CD14-positive monocyte (primary cell): Measurements from ENCODE around the gene CSMD2. TPM values are rescaled to one million over a fixed set of nuclear protein-coding genes. Genes with fewer than 3 reads are reported as not detected.

Source experiments
- DNase-seq, 3 donors: peaks; one replicate each; pipeline ENCODE4 v3.0.0-alpha.2; 2011 to 2022
- H2AFZ ChIP-seq: 2 replicates; pipeline ENCODE4 v1.6.0; 2012; ENCODE audit warnings: mild to moderate bottlenecking, low read depth, low read length, inconsistent platforms; ENCODE audit not compliant: insufficient read depth, poor library complexity, severe bottlenecking
- H3K27ac ChIP-seq, 2 donors: 1 replicate in 1 of 2; 2 replicates in 1 of 2; pipeline ENCODE4 v1.5.1; 2012 to 2013; ENCODE audit warnings: low read length in 2 of 2, control low read depth in 1 of 2, inconsistent platforms in 1 of 2, low read depth in 1 of 2, mild to moderate bottlenecking in 1 of 2
- H3K27me3 ChIP-seq, 2 donors: one replicate each; pipeline versions ENCODE4 v1.6.0 to v1.6.1; 2011 to 2013; ENCODE audit warnings: low read length in 2 of 2; ENCODE audit not compliant: control insufficient read depth in 2 of 2, insufficient read depth in 2 of 2
- H3K36me3 ChIP-seq, 2 donors: replicated peaks in 1 of 2; 1 replicate in 1 of 2; 2 replicates in 1 of 2; pipeline versions ENCODE4 v1.5.1 to v1.6.1; 2012 to 2013; ENCODE audit warnings: low read length in 2 of 2, control low read depth in 1 of 2, inconsistent platforms in 1 of 2, mild to moderate bottlenecking in 1 of 2; ENCODE audit not compliant: insufficient read depth in 2 of 2, control insufficient read depth in 1 of 2
- H3K4me1 ChIP-seq, 2 donors: 1 replicate in 1 of 2; 2 replicates in 1 of 2; pipeline versions ENCODE4 v1.5.1 to v1.6.1; 2012 to 2013; ENCODE audit warnings: low read length in 2 of 2, control low read depth in 1 of 2, inconsistent platforms in 1 of 2, mild to moderate bottlenecking in 1 of 2, moderate library complexity in 1 of 2; ENCODE audit not compliant: insufficient read depth in 2 of 2, control insufficient read depth in 1 of 2
- H3K4me2 ChIP-seq: replicated peaks from 2 replicates; pipeline ENCODE3; 2012; ENCODE audit warnings: low read length, moderate library complexity, mild to moderate bottlenecking; ENCODE audit not compliant: poor library complexity, severe bottlenecking; ENCODE audit errors: extremely low read depth
- H3K4me3 ChIP-seq, 3 experiments: fragments of 200-600 bp in 1 of 3; sonication (generic) in 1 of 3; replicated peaks in 1 of 3; 1 replicate in 2 of 3; 2 replicates in 1 of 3; pipeline ENCODE4 v1.5.1; 2011 to 2013; ENCODE audit warnings: low read length in 3 of 3, mild to moderate bottlenecking in 3 of 3, control low read depth in 2 of 3, low read depth in 2 of 3, inconsistent platforms in 1 of 3, moderate library complexity in 1 of 3
- H3K79me2 ChIP-seq: 2 replicates; pipeline ENCODE4 v1.6.0; 2012; ENCODE audit warnings: mild to moderate bottlenecking, control low read depth, inconsistent platforms, low read length, moderate library complexity; ENCODE audit not compliant: insufficient read depth
- H3K9ac ChIP-seq: 2 replicates; pipeline ENCODE4 v1.6.0; 2017; ENCODE audit warnings: low read length, mild to moderate bottlenecking; ENCODE audit not compliant: insufficient read depth, poor library complexity, severe bottlenecking
- H3K9me3 ChIP-seq, 2 donors: replicated peaks in 1 of 2; 1 replicate in 1 of 2; 2 replicates in 1 of 2; pipeline versions ENCODE4 v1.5.1 to v1.6.1; 2012 to 2013; ENCODE audit warnings: low read length in 2 of 2, control low read depth in 1 of 2; ENCODE audit not compliant: control insufficient read depth in 1 of 2, insufficient read depth in 1 of 2
- H4K20me1 ChIP-seq: 2 replicates; pipeline ENCODE4 v1.6.0; 2012; ENCODE audit warnings: mild to moderate bottlenecking, low read length, control low read depth, moderate library complexity; ENCODE audit not compliant: insufficient read depth
- H3K27ac Mint-ChIP-seq, 7 donors: one replicate each; pipeline ENCODE4 v1.8.0; 2020; ENCODE audit warnings: mild to moderate bottlenecking in 7 of 7, mixed read lengths in 7 of 7, moderate library complexity in 6 of 7, inconsistent platforms in 2 of 7
- H3K27me3 Mint-ChIP-seq, 3 donors: one replicate each; pipeline ENCODE4 v1.8.0; 2021 to 2022; ENCODE audit warnings: low read depth in 3 of 3, mild to moderate bottlenecking in 3 of 3, mixed read lengths in 3 of 3, moderate library complexity in 3 of 3, inconsistent platforms in 1 of 3
- H3K36me3 Mint-ChIP-seq, 2 donors: one replicate each; pipeline ENCODE4 v1.8.0; 2020; ENCODE audit warnings: mixed read lengths in 2 of 2, inconsistent platforms in 1 of 2, mild to moderate bottlenecking in 1 of 2
- H3K4me1 Mint-ChIP-seq: one replicate; pipeline ENCODE4 v1.8.0; 2020; ENCODE audit warnings: mild to moderate bottlenecking, mixed read lengths
- H3K4me3 Mint-ChIP-seq, 2 donors: one replicate each; pipeline ENCODE4 v1.8.0; 2020; ENCODE audit warnings: mild to moderate bottlenecking in 2 of 2, mixed read lengths in 2 of 2, moderate library complexity in 1 of 2
- H3K9me3 Mint-ChIP-seq, 7 donors: one replicate each; pipeline ENCODE4 v1.8.0; 2020 to 2022; ENCODE audit warnings: mixed read lengths in 7 of 7, mild to moderate bottlenecking in 6 of 7, moderate library complexity in 6 of 7, inconsistent platforms in 2 of 7
- CTCF ChIP-seq: fragments of 200-600 bp; IDR thresholded peaks from one replicate; pipeline ENCODE4 v1.8.0; 2022; ENCODE audit warnings: antibody characterized with exemption, mild to moderate bottlenecking
- WGBS: methylation state at CpG from one replicate; pipeline ENCODE4 v1.1.5; 2013; ENCODE audit warnings: missing lambda C conversion rate; ENCODE audit not compliant: insufficient coverage; 5-methylcytosine and 5-hydroxymethylcytosine counted together
- intact Hi-C, 2 donors: fragments of 100-400 bp; cut with micrococcal nuclease; formaldehyde crosslinking; loops; one replicate each; pipeline versions ENCODE4 v1.15.0 to v1.15.1; 2023
- polyA plus RNA-seq, 3 donors: library from polyadenylated mRNA; depleted of rRNA in 1 of 3; unstranded in 2 of 3; stranded (reverse) in 1 of 3; fragments of 300-500 nt in 2 of 3; fragments of >200 nt in 1 of 3; fragmentation: Illumina TruSeq in 2 of 3; gene quantifications; 1 replicate in 2 of 3; 2 replicates in 1 of 3; pipeline ENCODE4 v1.2.3, GENCODE V29; 2012 to 2021

CSMD2 gene
- polyA plus RNA-seq, 3 donors: 0.04 TPM; not detected in 2

DNA sequence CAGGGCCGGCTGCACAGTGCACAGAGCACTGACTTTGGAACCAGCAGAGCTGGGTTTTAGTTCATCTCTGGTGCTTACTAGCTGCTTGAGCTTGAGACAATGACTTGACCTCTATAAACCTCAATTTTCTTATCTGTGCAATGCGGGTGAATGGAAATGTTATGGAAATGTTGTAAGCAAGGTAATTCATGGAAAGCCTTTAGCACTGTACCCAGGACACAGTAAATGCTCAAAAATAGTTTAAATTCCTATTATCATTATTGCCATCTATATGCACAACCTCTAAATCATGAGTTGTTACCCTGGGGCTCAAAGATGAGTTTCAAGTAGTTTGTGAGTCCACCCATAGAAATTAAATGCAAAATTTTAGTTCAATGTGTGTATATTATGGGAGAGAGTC is 99.5 kb downstream of the CSMD2 start:
- H3K27ac Mint-ChIP-seq: no peak overlapping the region
- H3K4me3 ChIP-seq: no peak overlapping the region
- peaks cover 0 to 1% (median 0%) of the 10 kb centered on the region in 3 donors for H3K27me3 Mint-ChIP-seq
- H3K4me2 ChIP-seq: no peak overlapping the region
- H3K27ac ChIP-seq: no peak overlapping the region
- H2AFZ ChIP-seq: no peak overlapping the region
- WGBS: 71% methylated on average over 1 of the region's 2 CpGs
- H3K36me3 ChIP-seq: no peaks in the 10 kb centered on the region
- no peaks in the 10 kb centered on the region for H3K4me1 Mint-ChIP-seq
- no peak overlapping the region for H3K4me3 Mint-ChIP-seq
- no peak for DNase-seq
- no peaks in the 10 kb centered on the region for H3K27me3 ChIP-seq
- intact Hi-C loops: no loop called here
- no peak for TF ChIP-seq CTCF
- no peaks in the 10 kb centered on the region for H3K4me1 ChIP-seq
- peaks cover 2 to 19% (median 9%) of the 10 kb centered on the region in 7 donors for H3K9me3 Mint-ChIP-seq
- peaks cover 0 to 5% of the 10 kb centered on the region in 2 donors for H3K9me3 ChIP-seq
- H3K9ac ChIP-seq: no peak overlapping the region
- H3K79me2 ChIP-seq: no peaks in the 10 kb centered on the region
- no peaks in the 10 kb centered on the region for H4K20me1 ChIP-seq
- no peaks in the 10 kb centered on the region for H3K36me3 Mint-ChIP-seq

- Mint-ChIP-seq H3K9me3 (peaks cover 2 to 16% (median 8%) of the 10 kb centered on the region in 7 donors), H3K27me3 (peaks cover 3 to 11% (median 5%) of the 10 kb centered on the region in 3 donors), H3K27ac (no peak overlapping the region), H3K4me1 (no peaks in the 10 kb centered on the region), H3K4me3 (no peak overlapping the region), H3K36me3 (no peaks in the 10 kb centered on the region)
- Histone ChIP-seq H3K79me2 (no peaks in the 10 kb centered on the region), H3K36me3 (no peaks in the 10 kb centered on the region), H3K9ac (no peak overlapping the region), H3K4me3 (no peak overlapping the region), H3K4me2 (no peak overlapping the region), H3K27ac (no peak overlapping the region), H2AFZ (no peak overlapping the region), H3K9me3 (peaks cover 0 to 5% of the 10 kb centered on the region in 2 donors), H4K20me1 (no peaks in the 10 kb centered on the region), H3K27me3 (no peaks in the 10 kb centered on the region), H3K4me1 (no peaks in the 10 kb centered on the region)
- 83% methylated on average over 8 of the region's 10 CpGs for WGBS
- intact Hi-C loops: no loop called here
- TF ChIP-seq CTCF: no peak
- DNase-seq: no peak
Observed at GRCh38 chr1:34060901-34061415, 104.1 kb downstream of the CSMD2 start.
